HG03039 (cell line): ENCODE measurements around the gene RIT1.
"Not testable (repeated sequence)": the region's sequence is repeated elsewhere in the genome, so short reads cannot be mapped to it uniquely, and the experiment has no call there.

ENCODE experiments used
- ATAC-seq: cut with Tn5 transposase; IDR thresholded peaks from one replicate; pipeline ENCODE4 v1.9.1; 2021; ENCODE audit warnings: mild to moderate bottlenecking, moderate library complexity; ENCODE audit not compliant: unreplicated experiment

RIT1 gene

DNA sequence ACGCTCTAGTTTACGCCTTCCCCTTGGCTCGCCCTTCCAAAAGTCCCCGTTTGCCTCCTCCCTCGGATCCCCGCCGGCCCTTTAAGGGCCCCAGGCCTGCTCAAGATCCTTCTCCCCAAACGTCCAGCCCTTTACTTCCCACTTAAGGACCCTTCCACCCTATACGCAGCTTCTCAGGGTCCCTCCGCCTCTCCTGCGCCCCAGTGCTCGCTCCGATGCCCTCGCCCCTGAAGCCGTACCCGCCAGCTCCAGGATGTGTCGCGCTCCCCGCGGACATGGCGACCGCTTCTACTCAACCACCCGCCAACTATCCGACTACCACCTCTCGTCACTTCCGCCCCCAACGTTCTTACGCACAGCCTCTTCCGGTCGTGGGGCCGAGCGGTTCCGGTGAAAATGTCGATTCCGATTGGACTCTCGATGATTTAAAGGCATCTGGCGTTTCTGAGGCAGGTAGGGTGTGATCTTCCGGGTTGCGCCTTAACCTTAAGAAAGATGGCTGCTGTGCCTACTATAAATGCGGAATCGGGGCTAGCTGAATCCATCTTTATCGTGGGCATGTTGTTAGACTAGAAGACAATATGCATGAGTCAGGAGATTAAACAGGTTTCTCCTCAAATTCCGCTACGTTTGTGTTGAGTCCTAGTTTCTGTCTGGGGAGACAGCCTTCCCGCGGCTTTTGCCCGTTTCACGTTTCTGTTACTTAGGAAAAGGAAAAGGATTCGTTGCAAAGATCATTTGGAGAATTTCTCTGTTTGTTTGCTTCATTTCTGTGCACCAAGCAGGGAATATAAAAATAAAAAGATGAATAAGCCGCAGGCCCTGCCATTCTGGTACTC, 23.2 kb upstream of the RIT1 start, which contains the start of gene KHDC4:
TSS of gene KHDC4 (minus strand) at position 317 of the 839 bp plus-strand sequence. CDS start at position 277, 40 bp downstream.
- ATAC-seq: peak; percentile 81

DNA sequence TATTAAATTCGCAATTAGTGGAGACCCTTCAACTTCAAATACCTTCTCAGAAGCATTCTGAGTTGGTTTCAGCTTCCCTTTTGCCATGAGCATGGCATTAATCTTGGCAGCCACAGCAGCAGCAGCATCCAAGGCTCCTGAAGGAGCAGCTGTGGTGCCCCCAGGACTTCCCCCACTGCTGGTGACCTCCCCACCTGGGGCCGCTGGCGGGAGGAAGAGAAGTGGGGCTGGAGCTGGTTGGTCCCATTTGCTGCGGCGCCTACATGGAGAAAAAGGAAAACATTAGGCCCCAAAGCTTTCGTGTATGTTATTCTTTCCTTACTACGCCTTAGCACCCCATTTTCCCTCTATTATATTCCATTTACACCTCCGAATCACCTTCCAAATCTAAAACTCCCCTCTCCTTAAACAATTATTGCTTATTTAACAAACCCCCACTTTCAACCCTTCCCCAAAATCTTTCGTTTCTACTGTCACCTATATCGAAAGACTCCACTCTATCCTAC, 22.5 kb upstream of the RIT1 start:
- no peak for ATAC-seq

DNA sequence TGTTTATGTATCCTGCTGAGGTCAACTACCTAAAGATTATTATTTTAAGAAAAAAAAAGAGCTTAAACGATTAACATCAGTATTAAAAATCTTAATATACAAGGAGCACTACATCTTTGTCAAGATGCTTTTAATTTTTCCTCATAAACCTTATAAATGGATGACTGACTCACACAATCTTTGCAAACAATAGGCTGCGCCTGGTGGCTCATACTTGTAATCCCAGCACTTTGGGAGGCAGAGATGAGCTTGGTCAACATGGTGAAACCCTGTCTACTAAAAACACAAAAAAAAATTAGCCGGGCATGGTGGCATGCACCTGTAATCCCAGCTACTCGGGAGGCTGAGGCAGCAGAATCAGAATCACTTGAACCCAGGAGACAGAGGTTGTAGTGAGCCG, 21.3 kb upstream of the RIT1 start:
- ATAC-seq: no peak

DNA sequence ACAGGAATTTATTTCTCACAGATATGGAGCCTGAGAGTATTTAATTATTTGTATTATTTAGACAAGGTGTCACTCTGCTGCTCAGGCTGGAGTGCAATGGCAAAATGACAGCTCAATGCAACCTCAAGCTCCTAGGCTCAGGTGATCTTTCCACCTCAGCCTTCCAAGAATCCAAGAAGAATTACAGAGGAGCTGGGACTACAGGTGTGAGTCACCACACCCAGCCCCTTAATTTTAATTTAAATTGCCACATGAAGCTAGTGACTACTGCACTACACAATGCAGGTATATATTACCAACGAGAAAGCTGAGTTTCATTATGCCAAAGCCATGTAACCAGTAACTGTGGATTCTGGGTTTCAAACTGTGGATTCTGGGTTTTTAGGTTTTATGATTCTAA, 20.9 kb upstream of the RIT1 start:
- ATAC-seq: no peak

DNA sequence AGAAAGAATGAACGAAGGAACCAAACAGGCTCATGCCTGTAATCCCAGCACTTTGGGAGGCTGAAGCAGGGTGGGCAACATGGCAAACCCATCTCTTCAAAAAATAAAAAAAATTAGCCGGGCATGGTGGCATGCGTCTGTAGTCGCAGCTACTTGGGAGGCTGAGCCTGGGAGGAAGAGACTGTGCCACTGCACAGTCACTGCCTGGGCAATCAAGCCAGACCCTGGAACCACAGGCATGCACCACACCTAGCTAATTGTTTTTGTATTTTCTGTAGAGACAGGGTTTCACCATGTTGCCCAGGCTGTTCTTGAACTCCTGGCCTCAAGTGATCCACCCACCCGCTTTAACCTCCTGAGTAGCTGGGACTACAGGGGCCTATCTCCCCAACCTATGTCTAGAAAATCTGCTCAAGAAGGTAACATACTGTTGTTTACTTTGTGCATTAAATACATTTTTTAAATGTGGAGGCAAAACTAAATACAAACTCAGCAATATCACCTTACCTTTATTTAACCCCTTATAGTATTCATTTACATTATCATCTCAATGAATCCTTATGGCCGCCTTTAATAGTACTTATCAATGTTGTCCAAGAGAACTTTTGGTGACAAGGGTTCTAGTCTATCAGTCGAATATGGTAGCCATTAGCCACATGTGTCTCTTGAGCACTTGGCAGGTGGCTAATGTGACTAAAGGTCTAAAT, 20.3 kb upstream of the RIT1 start:
- no peak for ATAC-seq

DNA sequence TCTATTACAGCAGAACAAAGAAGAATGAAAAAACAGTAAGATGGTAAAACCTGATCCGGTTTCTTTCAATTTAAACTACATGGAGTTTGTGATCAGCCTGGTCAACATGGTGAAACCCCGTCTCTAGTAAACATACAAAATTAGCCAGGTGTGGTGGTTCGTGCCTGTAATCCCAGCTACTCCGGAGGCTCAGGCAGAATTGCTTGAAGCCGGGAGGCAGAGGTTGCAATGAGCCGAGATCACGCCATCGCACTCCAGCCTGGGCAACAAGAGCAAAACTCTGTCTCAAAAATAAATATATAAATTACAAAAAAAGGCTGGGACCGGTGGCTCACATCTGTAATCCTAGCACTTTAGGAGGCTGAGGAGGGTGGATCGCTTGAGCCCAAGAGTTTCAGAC, 19.6 kb upstream of the RIT1 start:
- not testable (repeated sequence) for ATAC-seq

DNA sequence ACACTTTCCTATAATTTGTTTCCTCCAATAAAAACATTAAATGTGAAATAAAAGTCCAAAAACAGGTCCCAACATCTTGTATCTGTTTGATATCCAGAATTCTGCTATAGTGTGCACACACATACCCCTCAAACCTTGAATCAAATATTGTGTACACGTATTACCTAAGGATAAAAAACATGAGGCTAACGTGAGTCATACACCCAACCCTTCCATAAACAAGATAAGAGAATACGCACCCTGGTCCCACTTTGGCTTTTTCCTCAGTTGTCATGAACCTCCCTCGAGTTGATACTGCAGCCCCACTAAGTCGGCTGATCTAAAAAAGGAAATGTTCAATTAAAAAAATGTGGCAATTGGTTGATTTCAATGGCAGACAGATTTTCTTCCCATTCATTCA, 17.9 kb upstream of the RIT1 start:
- ATAC-seq: no peak

DNA sequence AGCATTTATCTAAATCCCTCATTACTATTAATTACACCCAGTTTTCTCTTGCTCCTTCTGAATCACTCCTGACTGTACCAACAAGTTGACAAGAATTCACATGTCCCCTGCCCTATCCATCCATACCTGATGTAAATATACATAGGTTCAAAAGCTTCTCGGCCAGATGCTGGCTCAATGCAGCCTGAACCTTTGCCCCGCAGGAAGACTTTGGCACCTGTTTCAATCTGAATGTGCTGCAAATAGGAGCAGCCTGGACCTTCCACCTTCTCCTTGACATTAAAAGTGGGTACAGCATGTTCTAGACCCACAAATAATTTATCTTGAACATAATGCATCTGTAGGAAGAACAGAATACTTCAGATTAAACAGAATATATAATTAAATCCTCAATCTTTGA, 14.4 kb upstream of the RIT1 start:
- ATAC-seq: no peak

DNA sequence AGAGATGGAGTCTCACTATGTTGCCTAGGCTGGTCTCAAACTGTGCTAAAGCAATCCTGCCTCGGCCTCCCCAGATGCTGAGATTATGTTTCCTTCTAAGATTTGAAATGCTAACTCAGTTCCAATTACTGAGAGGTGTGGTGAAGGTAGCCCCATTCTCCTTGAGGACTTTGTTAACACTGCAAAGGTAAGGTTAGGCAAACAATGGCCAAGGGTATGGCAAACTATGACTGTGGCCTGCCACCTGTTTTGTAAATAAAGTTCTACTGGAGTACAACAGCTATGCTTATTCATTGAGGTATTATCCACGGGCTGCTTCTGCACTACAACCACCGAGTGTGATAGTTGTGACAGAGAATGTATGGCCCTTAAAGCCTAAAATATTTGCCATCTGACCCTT, 9.6 kb upstream of the RIT1 start:
- no peak for ATAC-seq

DNA sequence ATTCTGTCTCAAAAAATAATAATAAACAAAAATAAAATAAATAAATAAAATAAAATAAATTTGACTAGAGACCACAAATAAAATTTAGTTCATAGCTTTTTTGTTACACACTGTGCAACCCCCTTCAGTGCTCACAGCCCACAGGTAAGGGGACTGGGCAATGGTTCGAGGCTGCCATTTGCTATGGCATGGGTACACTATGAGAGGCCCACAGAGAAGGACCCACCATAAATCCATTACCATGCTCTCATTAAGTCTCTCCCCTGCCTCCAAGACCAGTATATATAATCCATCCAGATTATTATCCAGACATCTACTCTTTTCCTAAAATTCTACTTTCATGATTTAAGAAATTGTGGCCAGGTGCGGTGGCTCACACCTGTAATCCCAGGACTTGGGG, 8.7 kb upstream of the RIT1 start:
- no peak for ATAC-seq

DNA sequence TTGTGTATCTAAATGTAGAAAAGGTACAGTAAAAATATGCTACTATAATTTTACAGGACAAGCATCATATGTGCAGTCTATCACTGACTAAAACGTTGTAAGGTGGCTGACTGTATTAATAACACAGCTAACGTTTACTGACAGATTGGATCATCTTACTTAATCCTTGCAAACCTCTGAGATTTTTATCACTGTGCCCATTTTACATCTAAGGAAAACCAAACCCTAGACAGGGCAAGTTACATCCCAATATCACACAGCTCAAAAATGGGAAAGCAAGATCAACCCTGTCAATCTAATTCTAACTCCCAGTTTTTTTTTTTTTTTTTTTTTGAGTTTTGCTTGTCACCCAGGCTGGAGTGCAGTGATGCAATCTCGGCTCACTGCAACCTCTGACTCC, 7.5 kb upstream of the RIT1 start:
- no peak for ATAC-seq

DNA sequence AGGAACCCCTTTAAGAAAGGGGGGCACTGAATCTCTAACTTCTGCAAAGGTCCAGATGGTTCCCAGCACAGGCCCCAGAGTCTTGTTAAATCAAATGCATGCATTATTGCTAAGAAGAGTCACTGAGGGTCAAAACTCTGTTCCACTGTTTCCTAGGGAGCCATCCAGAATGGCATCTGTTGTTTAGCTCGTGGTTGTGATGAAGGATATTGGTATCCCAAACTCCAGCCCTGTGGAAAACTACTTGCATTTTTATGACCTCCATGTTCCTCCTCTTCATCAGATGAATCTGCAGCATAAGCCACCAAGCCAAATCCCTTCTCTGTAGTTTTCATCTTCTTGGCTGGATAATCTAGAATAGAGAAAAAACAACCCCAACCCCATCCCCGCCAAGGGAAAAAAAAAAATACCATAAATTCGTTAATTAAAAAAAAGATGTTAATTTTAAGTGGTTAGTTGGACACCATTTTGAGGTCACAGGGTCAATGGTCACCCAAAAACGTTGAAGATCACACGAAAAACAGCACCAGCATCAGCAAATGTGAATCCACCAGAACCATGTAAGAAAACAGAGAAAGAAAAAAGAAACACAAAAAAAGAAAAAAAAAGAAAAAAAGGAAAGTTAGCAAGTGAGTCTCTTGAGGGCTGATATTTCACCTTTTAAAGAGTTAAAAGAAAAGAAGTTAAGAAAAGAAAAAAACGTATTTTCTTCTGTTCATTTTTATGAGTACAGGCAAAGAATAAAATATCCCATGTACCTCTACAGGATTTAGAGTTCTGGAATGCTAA, 3.0 kb upstream of the RIT1 start:
- ATAC-seq: no peak

DNA sequence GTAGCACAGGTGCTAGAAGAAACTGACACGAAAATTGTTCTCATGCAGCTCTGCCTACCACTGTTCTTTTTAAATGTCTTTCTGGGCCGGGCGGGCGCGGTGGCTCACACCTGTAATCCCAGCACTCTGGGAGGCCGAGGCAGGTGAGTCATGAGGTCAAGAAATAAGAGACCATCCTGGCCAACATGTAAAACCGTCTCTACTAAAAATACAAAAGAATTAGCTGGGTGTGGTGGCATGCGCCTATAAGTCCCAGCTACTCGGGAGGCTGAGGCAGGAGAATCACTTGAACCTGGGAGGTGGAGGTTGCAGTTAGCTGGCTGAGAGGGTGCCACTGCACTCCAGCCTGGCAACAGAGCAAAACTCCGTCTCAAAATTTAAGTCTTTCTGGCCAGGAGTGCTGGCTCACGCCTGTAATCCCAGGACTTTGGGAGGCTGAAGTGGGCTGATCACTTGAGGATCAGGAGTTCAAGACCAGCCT, 947 bp upstream of the RIT1 start:
- no peak for ATAC-seq

DNA sequence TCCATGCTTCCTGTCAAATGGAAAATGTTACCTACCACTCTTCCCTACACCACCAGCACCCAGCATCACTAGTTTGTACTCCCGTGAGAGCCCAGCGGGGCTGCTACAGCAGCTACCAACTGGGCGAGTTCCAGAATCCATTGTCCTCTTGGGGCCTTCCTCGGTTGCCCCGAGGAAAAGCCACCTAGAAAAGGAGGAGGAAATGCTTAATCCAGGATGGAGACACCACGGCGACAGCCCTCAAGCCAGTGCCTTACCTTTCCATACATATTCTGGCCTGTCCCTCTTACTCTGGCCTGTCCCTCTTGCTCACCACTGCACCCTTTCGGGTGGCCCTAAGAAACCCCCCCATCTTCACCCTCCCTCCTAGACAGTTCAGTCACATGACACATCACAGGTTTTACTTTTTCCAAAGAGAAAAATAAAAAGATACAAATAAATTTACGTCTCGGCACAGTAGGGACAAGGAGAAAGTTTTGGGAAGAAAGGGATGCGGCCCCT, 478 bp downstream of the RIT1 start:
- peak; percentile 25 for ATAC-seq

DNA sequence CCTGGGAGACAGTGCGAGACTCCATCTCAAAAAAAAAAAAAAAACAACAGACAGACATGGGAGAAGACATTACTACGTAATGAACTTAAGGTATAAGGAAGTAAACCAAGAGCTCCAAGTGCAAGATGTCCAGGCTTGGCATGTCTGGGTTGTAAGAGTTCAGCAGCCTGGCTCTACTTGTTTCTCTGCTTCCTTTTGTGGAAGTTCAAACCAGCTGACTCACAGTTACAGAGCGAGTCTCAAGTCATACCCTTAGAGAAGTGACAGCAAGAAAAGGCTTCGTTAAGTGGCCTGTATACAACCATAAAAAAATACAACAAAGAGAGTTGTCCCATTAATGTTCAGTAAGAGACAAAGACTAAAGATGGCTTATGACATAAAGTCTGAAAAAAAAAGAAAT, 1.3 kb downstream of the RIT1 start:
- ATAC-seq: no peak

DNA sequence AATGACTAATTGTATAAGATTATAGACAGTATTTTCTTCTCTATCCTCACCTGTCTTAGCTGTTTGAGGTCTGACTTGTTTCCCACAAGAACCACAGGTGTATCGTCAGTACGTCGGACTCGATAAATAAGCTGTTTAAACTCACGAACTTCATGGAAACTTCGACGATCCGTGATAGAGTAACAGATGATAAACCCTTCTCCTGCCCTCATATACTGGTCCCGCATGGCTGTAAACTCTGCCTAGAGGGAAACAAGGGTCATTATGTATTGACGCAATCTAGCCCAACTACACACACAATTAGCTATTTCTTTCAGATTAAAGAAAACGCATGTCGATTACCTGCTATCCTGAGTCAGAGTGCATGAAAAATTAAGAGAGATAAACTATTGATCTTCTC, 6.9 kb downstream of the RIT1 start:
- no peak for ATAC-seq

DNA sequence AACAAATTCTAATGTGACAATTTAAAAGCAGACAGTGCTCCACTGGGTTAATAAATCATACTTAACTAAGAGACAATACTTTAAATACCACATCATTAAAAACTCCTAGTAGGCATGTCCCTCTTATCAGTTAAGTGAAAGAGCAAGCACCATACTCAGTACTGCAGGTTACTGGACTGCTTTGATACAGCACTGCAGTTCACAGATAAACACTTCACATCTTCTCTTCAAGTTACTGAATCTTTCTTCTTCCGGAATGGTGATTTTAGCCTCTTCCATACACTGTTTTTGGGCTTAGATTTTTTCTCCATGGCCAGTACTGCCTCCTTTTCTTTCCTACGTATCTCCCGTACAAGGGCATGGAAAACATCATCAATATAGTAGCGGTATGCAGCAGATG, 11.0 kb downstream of the RIT1 start:
- ATAC-seq: no peak

DNA sequence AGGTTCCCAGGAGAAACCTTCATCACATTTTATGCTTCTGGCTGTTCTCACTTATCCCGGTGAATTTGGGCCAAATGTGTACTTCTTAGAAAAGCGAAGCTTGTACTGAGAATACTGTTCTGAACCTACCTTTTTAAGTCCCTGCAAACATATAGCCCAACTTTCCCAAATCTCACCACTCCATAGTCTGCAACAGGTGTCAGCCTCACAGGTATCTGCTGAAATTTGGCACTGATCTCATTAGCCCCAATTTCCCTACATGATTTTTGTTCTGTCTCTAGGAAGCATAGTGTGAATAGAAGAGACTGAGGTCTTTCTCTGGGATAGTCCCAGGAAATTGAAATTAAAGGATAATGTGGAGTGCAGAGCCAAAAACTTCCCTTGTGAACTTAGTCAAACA, 11.5 kb downstream of the RIT1 start:
- ATAC-seq: no peak

DNA sequence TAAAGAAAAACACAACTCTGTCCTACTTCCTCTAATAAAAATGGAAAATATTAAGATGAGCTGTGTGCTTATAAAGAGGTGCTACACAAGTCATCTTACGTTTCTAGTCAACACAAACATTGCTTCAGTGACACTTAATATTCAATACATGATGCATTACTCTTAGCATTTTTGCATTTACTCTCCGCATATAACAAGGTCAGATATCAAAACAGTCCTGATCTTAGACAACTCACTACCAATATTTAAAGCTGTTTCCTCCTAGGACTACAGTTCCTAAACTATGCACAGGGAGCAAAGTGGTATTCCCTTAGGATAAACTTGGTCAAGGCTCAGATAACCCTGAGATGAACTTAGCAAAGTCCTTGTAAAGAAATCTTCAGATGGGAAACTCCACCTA, 12.3 kb downstream of the RIT1 start:
- no peak for ATAC-seq

DNA sequence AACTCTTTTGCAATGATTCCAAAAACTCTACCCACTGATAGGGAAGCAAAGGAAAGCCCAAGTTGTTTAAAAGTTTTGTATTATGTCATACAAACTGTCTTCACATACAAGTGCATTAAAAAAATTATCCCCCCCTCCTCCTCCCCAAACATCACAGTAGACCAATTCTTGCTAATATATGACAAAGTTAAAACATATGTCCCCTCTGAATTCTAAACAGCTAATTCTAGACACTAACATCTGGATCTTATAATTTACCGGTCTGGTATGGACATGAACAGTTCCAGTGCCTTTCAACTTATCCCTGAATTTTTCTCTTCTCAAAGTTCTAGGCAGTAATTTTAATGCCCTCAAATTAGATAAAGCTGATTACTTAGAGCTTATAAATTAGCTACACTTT, 13.4 kb downstream of the RIT1 start:
- no peak for ATAC-seq

DNA sequence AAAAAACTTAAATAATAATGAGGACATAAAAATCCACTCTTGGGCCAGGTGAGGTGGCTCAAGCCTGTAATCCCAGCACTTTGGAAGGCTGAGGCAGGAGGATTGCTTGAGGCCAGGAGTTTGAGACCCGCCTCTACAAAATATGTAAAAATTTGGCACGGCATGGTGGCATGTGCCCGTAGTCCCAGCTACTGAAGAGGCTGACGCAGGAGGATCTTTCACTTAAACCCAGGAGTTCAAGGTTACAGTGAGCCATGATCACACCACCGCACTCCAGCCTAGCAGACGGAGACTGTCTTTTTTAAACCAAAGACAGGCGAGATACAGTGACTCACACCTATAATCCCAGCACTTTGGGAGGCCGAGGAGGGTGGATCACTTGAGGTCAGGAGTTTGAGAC, 14.7 kb downstream of the RIT1 start:
- not testable (repeated sequence) for ATAC-seq
